HL-60 (cell line): Measurements from ENCODE around the gene NDUFA13.

Experiments used
- DNase-seq, 2 experiments: peaks; one replicate each; pipeline ENCODE4 v3.0.0-alpha.2; 2010 to 2020; ENCODE audit warnings: low read depth in 1 of 2, low spot score in 1 of 2
- H3K27ac ChIP-seq: fragments of 250-450 bp; sonication (Bioruptor Pico); replicated peaks from 2 replicates; pipeline ENCODE4 v1.5.1; 2020; ENCODE audit warnings: mild to moderate bottlenecking, moderate library complexity
- H3K27me3 ChIP-seq: fragments of 250-450 bp; sonication (Bioruptor Pico); 2 replicates; pipeline ENCODE4 v1.5.1; 2021; ENCODE audit warnings: mild to moderate bottlenecking, moderate library complexity; ENCODE audit not compliant: insufficient read depth, poor library complexity, severe bottlenecking
- H3K4me3 ChIP-seq: replicated peaks from 2 replicates; pipeline ENCODE4 v1.5.1; 2011; ENCODE audit warnings: mild to moderate bottlenecking, control low read depth, low read length; ENCODE audit not compliant: insufficient read depth
- CTCF ChIP-seq: IDR thresholded peaks from one replicate; pipeline ENCODE4 v1.5.1; 2011; ENCODE audit warnings: low read length, control low read depth, inconsistent platforms; ENCODE audit not compliant: insufficient read depth
- GABPA ChIP-seq: IDR thresholded peaks from 2 replicates; pipeline ENCODE4 v1.6.1; 2012; ENCODE audit warnings: low read depth
- POLR2AphosphoS5 ChIP-seq: IDR thresholded peaks from 2 replicates; pipeline ENCODE4 v1.6.1; 2012; ENCODE audit warnings: low read depth
- SPI1 ChIP-seq: IDR thresholded peaks from 2 replicates; pipeline ENCODE4 v1.6.1; 2012; ENCODE audit warnings: low read depth, mild to moderate bottlenecking, borderline replicate concordance
- TF ChIP-seq, protein P1 (sequence below): IDR thresholded peaks from 2 replicates; pipeline ENCODE4 v1.6.1; 2012; ENCODE audit warnings: low read depth; ENCODE audit not compliant: insufficient replicate concordance

The NDUFA13 gene

GRCh38 chr19:19505669-19506326 lies 10.2 kb upstream of the NDUFA13 start:
- H3K4me3 ChIP-seq = no peak overlapping the region
- TF ChIP-seq, protein P1, sequence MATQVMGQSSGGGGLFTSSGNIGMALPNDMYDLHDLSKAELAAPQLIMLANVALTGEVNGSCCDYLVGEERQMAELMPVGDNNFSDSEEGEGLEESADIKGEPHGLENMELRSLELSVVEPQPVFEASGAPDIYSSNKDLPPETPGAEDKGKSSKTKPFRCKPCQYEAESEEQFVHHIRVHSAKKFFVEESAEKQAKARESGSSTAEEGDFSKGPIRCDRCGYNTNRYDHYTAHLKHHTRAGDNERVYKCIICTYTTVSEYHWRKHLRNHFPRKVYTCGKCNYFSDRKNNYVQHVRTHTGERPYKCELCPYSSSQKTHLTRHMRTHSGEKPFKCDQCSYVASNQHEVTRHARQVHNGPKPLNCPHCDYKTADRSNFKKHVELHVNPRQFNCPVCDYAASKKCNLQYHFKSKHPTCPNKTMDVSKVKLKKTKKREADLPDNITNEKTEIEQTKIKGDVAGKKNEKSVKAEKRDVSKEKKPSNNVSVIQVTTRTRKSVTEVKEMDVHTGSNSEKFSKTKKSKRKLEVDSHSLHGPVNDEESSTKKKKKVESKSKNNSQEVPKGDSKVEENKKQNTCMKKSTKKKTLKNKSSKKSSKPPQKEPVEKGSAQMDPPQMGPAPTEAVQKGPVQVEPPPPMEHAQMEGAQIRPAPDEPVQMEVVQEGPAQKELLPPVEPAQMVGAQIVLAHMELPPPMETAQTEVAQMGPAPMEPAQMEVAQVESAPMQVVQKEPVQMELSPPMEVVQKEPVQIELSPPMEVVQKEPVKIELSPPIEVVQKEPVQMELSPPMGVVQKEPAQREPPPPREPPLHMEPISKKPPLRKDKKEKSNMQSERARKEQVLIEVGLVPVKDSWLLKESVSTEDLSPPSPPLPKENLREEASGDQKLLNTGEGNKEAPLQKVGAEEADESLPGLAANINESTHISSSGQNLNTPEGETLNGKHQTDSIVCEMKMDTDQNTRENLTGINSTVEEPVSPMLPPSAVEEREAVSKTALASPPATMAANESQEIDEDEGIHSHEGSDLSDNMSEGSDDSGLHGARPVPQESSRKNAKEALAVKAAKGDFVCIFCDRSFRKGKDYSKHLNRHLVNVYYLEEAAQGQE = no peak
- TF ChIP-seq POLR2AphosphoS5 (no peak), GABPA (no peak), SPI1 (no peak), CTCF (no peak)
- H3K27me3 ChIP-seq = no peaks in the 10 kb centered on the region
- DNase-seq = no peak
- no peak overlapping the region for H3K27ac ChIP-seq

DNA sequence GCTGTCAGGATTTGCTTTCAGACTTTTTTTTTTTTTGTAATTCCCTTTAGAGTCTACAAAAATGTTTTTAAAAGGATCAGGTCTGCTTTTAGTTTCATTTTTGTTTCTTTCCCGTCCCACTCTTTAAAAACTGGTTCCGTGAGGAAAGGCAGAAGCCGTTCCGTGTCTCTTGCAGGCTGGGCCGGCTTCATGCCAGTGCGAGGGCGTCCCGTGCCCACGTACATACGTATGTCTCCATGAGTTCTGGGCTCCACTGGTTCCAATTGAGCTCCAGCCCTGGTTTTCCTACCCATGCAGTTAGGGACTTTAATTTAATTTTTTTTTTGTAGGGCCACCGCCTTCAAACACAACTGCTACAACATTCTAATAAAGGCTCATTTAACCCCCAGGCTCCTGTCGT lies 9.4 kb upstream of the NDUFA13 start:
- no peak for DNase-seq
- H3K27ac ChIP-seq = no peak overlapping the region
- no peak overlapping the region for H3K4me3 ChIP-seq
- no peaks in the 10 kb centered on the region for H3K27me3 ChIP-seq
- TF ChIP-seq, protein P1 = no peak
- TF ChIP-seq SPI1 = no peak
- TF ChIP-seq POLR2AphosphoS5 = no peak
- no peak for TF ChIP-seq CTCF
- TF ChIP-seq GABPA = no peak

DNA sequence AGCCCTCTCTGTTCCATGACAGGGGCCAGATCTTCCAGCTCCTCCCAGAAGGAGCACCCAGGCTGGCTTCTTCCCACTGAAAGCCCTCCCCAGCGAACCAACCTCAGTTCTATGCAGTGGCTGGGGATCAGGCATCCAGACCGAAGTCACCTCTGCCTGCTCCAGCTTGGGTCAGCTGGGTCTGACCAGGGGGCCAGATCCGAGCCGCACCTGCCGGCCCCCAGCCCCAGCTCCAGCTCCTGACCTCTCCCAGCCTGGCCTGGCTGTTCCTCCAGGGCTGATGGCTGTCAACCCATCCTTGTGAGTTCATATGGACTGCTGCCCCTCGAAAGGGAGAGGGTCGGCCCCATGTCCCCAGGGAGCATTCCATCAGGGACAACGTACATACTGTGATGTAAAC lies 8.7 kb upstream of the NDUFA13 start:
- no peak for DNase-seq
- Histone ChIP-seq H3K4me3 (no peak overlapping the region), H3K27me3 (no peaks in the 10 kb centered on the region), H3K27ac (no peak overlapping the region)
- TF ChIP-seq, protein P1 = no peak
- TF ChIP-seq CTCF = no peak
- no peak for TF ChIP-seq SPI1
- TF ChIP-seq POLR2AphosphoS5 = no peak
- TF ChIP-seq GABPA = no peak
